Lower leg skin (tissue), 4 donors: ENCODE results near the gene TBPL2. TPM values are rescaled to one million over a fixed set of nuclear protein-coding genes. Genes with fewer than 3 reads are reported as not detected.

Source experiments
- DNase-seq, 2 donors: peaks; one replicate each; pipeline ENCODE4 v3.0.0-alpha.2; 2019; ENCODE audit warnings: low spot score in 2 of 2
- H3K4me3 ChIP-seq: fragments of 200-600 bp; sonication (generic); 2 replicates; pipeline ENCODE4 v1.5.1; 2017; ENCODE audit warnings: mild to moderate bottlenecking, low read depth; ENCODE audit not compliant: poor library complexity, severe bottlenecking
- POLR2A ChIP-seq, 2 donors: fragments of 450-650 bp; IDR thresholded peaks; one replicate each; pipeline ENCODE4 v1.6.1; 2016 to 2017; ENCODE audit warnings: antibody characterized with exemption in 2 of 2, mild to moderate bottlenecking in 1 of 2, moderate library complexity in 1 of 2
- WGBS, 2 donors: methylation state at CpG; one replicate each; pipeline ENCODE4 v1.1.5; 2018; 5-methylcytosine and 5-hydroxymethylcytosine counted together
- intact Hi-C: fragments of 100-400 bp; cut with DNase I; formaldehyde crosslinking; loops from one replicate; pipeline ENCODE4 v1.15.0; 2023; ENCODE audit warnings: low total_unique reads
- total RNA-seq, 4 donors: library from RNA; depleted of rRNA; stranded (reverse); fragments of >200 nt; gene quantifications; one replicate each; pipeline ENCODE4 v1.1.0, GENCODE V29; 2016
- TF ChIP-seq, protein P1 (sequence below), 3 donors: fragments of 450-650 bp; IDR thresholded peaks; one replicate each; pipeline ENCODE4 v1.5.1; 2016; ENCODE audit warnings: antibody characterized with exemption in 3 of 3, mild to moderate bottlenecking in 3 of 3, moderate library complexity in 2 of 3

Gene TBPL2
- total RNA-seq, 4 donors from 2014 or later: not detected

DNA sequence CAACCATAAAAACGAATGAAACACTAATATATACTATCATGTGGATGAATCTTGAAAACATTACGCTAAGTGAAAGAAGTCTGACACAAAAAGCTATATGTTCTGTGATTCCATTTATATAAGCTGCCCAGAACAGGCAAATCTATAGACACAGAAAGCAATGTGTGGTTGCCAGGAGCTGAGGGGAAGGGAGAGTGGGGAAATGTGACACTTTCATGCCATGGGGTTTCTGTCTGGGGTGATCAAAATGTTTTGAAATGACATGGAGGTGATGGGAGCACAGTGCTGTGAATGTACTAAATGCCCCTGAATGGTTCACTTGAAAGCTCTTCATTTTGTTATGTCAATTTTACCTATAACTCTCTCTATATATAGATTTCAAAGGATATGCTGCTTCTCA, 58.9 kb downstream of the TBPL2 start:
- TF ChIP-seq POLR2A (IDR thresholded peaks at IDR 0.05): no peak
- TF ChIP-seq, protein P1, sequence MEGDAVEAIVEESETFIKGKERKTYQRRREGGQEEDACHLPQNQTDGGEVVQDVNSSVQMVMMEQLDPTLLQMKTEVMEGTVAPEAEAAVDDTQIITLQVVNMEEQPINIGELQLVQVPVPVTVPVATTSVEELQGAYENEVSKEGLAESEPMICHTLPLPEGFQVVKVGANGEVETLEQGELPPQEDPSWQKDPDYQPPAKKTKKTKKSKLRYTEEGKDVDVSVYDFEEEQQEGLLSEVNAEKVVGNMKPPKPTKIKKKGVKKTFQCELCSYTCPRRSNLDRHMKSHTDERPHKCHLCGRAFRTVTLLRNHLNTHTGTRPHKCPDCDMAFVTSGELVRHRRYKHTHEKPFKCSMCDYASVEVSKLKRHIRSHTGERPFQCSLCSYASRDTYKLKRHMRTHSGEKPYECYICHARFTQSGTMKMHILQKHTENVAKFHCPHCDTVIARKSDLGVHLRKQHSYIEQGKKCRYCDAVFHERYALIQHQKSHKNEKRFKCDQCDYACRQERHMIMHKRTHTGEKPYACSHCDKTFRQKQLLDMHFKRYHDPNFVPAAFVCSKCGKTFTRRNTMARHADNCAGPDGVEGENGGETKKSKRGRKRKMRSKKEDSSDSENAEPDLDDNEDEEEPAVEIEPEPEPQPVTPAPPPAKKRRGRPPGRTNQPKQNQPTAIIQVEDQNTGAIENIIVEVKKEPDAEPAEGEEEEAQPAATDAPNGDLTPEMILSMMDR (IDR thresholded peaks at IDR 0.05): no peak
- DNase-seq: no peak
- no peak overlapping the region for H3K4me3 ChIP-seq
- intact Hi-C loops: no loop called here
- WGBS, 2 donors: 91 to 96% methylated on average over 2 of the region's 2 CpGs

DNA sequence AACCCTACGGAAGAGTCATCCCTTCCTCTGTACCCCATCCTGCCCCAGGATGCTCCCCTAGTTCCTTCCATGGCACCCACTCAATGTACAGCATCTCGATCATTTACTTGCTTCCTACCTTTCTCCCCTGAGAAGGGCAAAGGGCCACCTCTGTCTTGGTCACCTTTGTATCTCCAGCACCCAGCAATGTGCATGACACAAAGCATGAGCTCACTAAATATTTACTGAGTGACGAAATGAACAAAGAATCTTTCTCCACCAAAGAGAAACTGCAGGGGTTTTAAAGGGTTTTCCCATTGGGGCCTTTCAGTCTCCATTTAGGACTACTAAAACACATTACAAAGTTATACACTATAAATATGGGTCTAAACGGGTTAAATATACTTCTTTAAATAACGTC, 59.4 kb downstream of the TBPL2 start:
- no peak for TF ChIP-seq POLR2A (IDR thresholded peaks at IDR 0.05)
- TF ChIP-seq, protein P1 (IDR thresholded peaks at IDR 0.05): no peak
- no peak overlapping the region for H3K4me3 ChIP-seq
- DNase-seq: no peak
- intact Hi-C loops: no loop called here
- 90% methylated on average over 5 of the region's 5 CpGs for WGBS, 2 donors

DNA sequence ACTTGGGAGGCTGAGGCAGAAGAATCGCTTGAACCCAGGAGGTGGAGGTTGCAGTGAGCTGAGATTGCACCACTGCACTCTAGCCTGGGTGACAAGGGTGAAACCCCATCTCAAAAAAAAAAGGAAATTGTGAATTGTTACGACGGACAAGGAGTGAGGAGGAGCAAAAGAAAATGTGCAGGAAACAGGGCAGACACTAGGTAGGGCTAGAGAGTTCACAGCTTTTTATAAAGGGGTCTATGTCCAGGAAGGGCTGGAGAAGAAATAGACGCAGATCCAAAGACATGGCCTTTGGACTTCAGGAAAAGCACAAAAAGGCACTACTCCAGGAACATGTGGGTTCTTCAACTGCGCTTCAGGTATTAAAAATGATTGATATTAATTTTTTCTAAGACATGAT, 63.2 kb downstream of the TBPL2 start:
- 95 to 96% methylated on average over 5 of the region's 5 CpGs for WGBS, 2 donors
- intact Hi-C loops: no loop called here
- DNase-seq: no peak
- H3K4me3 ChIP-seq: no peak overlapping the region
- no peak for TF ChIP-seq POLR2A (IDR thresholded peaks at IDR 0.05)
- TF ChIP-seq, protein P1 (IDR thresholded peaks at IDR 0.05): no peak

DNA sequence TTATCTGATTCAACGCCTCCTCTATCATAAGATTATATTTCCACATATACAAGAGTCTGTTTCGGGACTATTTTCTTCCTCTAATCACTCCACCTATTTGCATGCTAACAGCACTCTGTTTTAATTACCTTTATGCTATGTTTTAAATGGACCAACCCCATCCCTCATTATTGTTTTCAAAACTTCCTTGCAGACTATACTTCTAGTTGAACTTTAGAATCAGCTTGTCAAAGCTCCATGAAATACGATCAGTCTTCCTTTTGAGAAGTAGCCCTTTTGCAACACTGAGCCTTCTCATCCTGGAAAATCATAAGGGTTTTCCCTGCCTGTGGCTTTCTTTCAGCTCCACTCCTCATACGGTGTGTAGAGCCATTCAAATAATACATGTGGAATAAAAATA, 65.6 kb downstream of the TBPL2 start:
- intact Hi-C loops: no loop called here
- 91 to 93% methylated on average over 4 of the region's 4 CpGs for WGBS, 2 donors
- H3K4me3 ChIP-seq: no peak overlapping the region

DNA sequence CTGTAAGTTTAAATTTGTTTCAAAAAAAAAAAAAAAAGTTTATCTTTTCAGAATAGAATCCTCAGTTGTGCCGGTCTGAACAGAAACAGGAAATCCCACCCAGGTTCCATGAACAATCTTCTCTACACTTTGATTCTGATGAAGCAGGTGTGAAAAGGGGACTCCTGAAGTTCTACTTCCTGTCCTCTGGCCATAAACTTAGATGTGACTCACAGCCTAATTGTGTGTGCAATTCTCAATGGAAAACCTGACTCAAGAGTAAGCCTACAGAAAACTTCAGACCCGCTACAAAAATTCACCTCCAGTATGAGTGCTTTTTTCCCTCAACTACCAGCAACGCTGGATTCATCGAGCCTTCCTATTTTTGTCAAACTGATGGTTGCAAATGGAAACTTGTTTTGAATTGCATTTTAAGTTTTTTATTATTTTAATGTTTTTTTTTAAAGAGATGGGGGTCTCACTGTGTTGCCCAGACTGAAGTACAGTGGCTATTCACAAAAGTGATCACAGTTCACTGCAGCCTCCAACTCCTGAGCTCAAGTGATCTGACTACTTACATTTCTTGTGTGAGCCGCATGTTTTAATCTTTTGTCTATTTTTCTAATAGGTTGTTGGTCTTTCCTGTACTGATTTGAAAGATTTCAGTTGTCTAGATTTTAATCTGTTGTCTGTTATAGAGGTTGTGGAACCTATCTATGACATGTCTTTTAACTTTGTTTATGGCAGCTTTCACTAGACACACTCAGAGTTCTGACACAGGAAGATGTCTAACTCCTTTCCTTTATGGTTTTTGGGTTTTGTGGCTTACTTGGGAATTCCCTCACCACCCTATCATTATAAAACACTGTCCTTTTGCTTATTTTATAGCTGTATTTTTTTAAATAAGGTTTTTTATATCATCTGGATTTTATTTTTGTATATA, 66.4 kb downstream of the TBPL2 start:
- 74 to 77% methylated on average over 5 of the region's 5 CpGs for WGBS, 2 donors
- no peak for DNase-seq
- no peak overlapping the region for H3K4me3 ChIP-seq
- TF ChIP-seq, protein P1 (IDR thresholded peaks at IDR 0.05): no peak
- no peak for TF ChIP-seq POLR2A (IDR thresholded peaks at IDR 0.05)
- intact Hi-C loops: no loop called here

More for the DNA sequence above, 65.6 kb downstream of the TBPL2 start:
- TF ChIP-seq, protein P1 (IDR thresholded peaks at IDR 0.05): no peak
- TF ChIP-seq POLR2A (IDR thresholded peaks at IDR 0.05): no peak
- DNase-seq: no peak
